ENCODE results near the gene SMG9. TPM values are rescaled to one million over a fixed set of nuclear protein-coding genes. Genes with fewer than 3 reads are reported as not detected.

SMG9 gene
- total RNA-seq, 3 donors from 2014 or later: 10.6 to 29.9 (median 20.6) TPM

DNA sequence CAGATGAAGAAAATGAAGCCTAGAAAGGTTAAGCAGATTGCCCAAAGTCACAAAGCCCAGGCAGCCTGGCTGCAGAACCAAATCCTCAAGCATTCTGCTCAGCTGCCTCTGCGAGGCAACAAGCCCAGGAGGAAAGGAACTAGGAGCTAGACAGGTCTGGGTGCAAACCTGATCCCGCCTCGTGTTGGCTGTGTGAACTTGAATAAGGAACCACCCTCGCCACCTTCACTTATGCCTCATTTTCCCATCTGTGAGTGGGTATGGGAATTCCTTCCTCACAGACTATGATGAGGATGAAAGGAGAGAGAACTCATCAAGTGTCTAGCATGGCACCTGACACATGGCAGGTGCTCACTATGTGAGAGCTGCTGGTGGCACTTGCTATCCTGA lies 6.6 kb downstream of the SMG9 start:
- no peak for DNase-seq (ENCODE audit: low spot score in 2 of 2)

GRCh38 chr19:43747557-43748204 lies 7.1 kb downstream of the SMG9 start:
- no peaks in the 10 kb centered on the region for H3K4me1 ChIP-seq
- no peaks in the 10 kb centered on the region for H3K27me3 ChIP-seq
- no peaks in the 10 kb centered on the region for H3K9me3 ChIP-seq
- intact Hi-C loops (cut with DNase I; ENCODE audit: low total_unique reads): no loop called here
- peaks cover 9% of the 10 kb centered on the region for H3K36me3 ChIP-seq
- H3K27ac ChIP-seq: no peak overlapping the region
- TF ChIP-seq POLR2AphosphoS5 (IDR thresholded peaks at IDR 0.05) (no peak), POLR2A (IDR thresholded peaks at IDR 0.05) (no peak), CTCF (IDR thresholded peaks at IDR 0.05) (no peak)
- H3K4me3 ChIP-seq: no peak overlapping the region
- no peak for DNase-seq (ENCODE audit: low spot score in 2 of 2)

More for the DNA sequence above, 6.6 kb downstream of the SMG9 start:
- TF ChIP-seq POLR2AphosphoS5 (IDR thresholded peaks at IDR 0.05) (no peak), POLR2A (IDR thresholded peaks at IDR 0.05) (no peak), CTCF (IDR thresholded peaks at IDR 0.05) (no peak)
- Histone ChIP-seq H3K36me3 (peaks cover 9% of the 10 kb centered on the region), H3K27ac (no peak overlapping the region), H3K4me1 (no peaks in the 10 kb centered on the region), H3K4me3 (no peak overlapping the region), H3K9me3 (no peaks in the 10 kb centered on the region), H3K27me3 (no peaks in the 10 kb centered on the region)
- intact Hi-C loops (cut with DNase I; ENCODE audit: low total_unique reads): no loop called here

DNA sequence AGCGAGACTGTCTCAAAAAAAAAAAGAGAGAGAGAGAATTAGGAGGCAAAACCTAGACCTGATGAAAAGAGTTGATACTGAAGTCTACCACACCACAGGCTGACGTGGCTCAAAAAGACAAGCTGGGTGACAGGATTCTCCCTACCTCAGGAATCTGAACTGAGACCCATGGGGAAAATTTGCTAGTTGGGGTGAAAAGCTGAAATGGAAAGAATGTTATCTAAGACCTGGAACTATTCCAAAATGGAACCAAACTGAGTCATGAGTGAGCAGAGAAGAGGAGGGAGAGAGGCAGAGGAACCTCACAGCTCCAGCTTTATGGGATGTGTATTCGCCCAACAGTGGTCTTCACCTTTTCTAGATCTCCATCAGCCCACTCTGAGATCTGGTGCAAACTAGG lies 11.7 kb downstream of the SMG9 start:
- Histone ChIP-seq H3K9me3 (no peaks in the 10 kb centered on the region), H3K4me3 (no peak overlapping the region), H3K27ac (no peak overlapping the region), H3K27me3 (no peaks in the 10 kb centered on the region), H3K4me1 (no peaks in the 10 kb centered on the region), H3K36me3 (peaks cover 9% of the 10 kb centered on the region)
- intact Hi-C loops (cut with DNase I; ENCODE audit: low total_unique reads): no loop called here
- no peak for TF ChIP-seq CTCF (IDR thresholded peaks at IDR 0.05)
- TF ChIP-seq POLR2A (IDR thresholded peaks at IDR 0.05): no peak
- no peak for DNase-seq (ENCODE audit: low spot score in 2 of 2)

DNA sequence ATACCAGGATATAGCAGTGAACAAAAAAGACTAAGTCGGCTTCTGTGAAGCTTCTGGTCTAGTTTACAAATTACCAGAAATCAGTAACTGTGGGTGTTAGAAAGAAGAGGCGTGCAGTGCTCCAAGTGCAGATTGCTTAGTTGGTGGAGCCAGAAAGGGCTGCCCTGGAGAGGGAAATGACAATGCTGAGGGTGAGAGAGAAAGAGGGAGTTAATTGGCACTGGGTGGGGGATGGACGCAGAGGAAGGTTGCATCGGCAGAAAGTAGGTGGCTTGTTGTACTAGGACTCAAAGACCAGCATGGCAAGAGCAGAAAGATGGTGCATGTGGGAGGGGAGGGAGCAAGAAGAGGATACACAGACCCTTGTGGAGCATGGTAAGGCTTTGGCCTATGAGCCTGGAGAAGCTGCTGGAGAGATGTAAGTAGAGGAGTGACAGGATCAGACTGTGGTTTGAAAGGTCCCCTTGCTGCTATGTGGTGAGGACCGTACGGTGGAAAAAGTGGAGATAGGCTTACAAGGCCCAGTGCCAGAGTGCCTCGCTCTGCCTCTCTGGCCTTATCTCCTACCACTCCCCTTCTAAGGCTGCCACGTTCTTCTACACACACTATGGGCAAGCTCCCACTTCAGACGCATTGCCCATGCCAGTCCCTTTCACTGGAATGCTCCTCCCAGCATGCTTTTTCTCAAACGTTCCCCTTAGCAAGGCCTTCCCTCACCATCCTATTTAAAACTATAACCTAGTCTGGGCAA lies 13.5 kb downstream of the SMG9 start:
- Histone ChIP-seq H3K27me3 (no peaks in the 10 kb centered on the region), H3K36me3 (peaks cover 4% of the 10 kb centered on the region)

More for the DNA sequence above, 13.5 kb downstream of the SMG9 start:
- Histone ChIP-seq H3K9me3 (no peaks in the 10 kb centered on the region), H3K27ac (peak overlapping the region; percentile 86 to 88), H3K4me1 (no peaks in the 10 kb centered on the region), H3K4me3 (no peak overlapping the region)
- TF ChIP-seq POLR2AphosphoS5 (IDR thresholded peaks at IDR 0.05) (no peak), POLR2A (IDR thresholded peaks at IDR 0.05) (no peak), CTCF (IDR thresholded peaks at IDR 0.05) (no peak)
- no peak for DNase-seq (ENCODE audit: low spot score in 2 of 2)
- intact Hi-C loops (cut with DNase I; ENCODE audit: low total_unique reads): no loop called here

Data from breast epithelium (tissue), 4 donors.